GM12891 (cell line): ENCODE measurements around the gene CA12.
"Not testable (repeated sequence)": the region's sequence is repeated elsewhere in the genome, so short reads cannot be mapped to it uniquely, and the experiment has no call there.

ENCODE experiments used
- DNase-seq: peaks from one replicate; pipeline ENCODE4 v3.0.0; 2011; ENCODE audit warnings: low spot score; ENCODE audit not compliant: insufficient read length
- FAIRE-seq: peaks from 2 replicates; lab custom pipeline; 2011; peaks lifted over from hg19 to GRCh38; lab: Jason Lieb, UNC
- PAX5 ChIP-seq: IDR thresholded peaks from 2 replicates; pipeline ENCODE4 v1.6.1; 2011; ENCODE audit warnings: low read length, moderate library complexity, mild to moderate bottlenecking; ENCODE audit not compliant: insufficient read depth, severe bottlenecking
- POLR2A ChIP-seq: IDR thresholded peaks from 2 replicates; pipeline ENCODE4 v1.6.1; 2011; ENCODE audit warnings: low read depth, low read length, control low read depth
- POLR2AphosphoS5 ChIP-seq: IDR thresholded peaks from 2 replicates; pipeline ENCODE4 v1.6.1; 2011; ENCODE audit warnings: low read depth, low read length, control low read depth
- POU2F2 ChIP-seq: IDR thresholded peaks from 2 replicates; pipeline ENCODE4 v1.6.1; 2011; ENCODE audit warnings: low read depth, mild to moderate bottlenecking, control low read depth, low read length, moderate library complexity
- SPI1 ChIP-seq: IDR thresholded peaks from 2 replicates; pipeline ENCODE4 v1.6.1; 2011; ENCODE audit warnings: low read depth, low read length, control low read depth
- TAF1 ChIP-seq: IDR thresholded peaks from 2 replicates; pipeline ENCODE4 v1.6.1; 2011; ENCODE audit warnings: low read depth, low read length, control low read depth

CA12 gene

DNA sequence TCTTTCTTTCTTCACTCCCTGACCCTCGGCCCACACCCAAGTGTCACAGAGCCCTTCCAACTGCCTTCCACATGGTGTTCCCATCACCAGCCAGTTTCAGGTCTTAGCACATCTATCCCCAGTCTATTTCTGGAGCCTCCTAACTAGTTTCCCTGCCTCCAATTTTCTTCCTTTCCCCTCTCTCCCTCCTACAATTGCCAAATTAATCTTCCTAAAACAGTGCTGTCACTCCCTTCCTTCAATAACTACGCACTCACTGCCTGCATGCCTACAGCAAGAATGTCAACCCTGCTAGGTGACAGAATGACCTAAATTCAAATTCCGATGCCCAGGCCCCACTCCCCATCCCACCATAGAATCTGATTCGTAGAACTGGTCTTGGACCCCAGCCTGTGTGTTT is 36.1 kb upstream of the CA12 start:
- DNase-seq (no peak), FAIRE-seq (no peak)
- TF ChIP-seq PAX5 = no peak
- TF ChIP-seq TAF1 = no peak
- no peak for TF ChIP-seq POLR2AphosphoS5
- TF ChIP-seq POLR2A = no peak
- no peak for TF ChIP-seq SPI1

DNA sequence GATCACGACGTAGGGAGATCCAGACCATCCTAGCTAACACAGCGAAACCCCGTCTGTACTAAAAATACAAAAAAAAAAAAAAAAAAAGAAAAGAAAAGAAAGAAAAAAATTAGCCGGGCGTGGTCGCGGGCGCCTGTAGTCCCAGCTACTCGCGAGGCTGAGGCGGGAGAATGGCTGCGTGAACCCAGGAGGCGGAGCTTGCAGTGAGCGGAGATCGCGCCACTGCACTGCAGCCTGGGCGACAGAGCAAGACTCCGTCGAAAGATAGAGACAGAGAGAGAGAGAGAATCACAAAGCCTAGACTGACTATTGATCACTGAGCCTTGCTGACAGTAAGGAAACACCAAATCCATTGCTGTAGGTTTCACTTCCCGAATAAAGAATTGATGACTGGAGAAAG is 35.6 kb upstream of the CA12 start:
- not testable (repeated sequence) for FAIRE-seq, DNase-seq

DNA sequence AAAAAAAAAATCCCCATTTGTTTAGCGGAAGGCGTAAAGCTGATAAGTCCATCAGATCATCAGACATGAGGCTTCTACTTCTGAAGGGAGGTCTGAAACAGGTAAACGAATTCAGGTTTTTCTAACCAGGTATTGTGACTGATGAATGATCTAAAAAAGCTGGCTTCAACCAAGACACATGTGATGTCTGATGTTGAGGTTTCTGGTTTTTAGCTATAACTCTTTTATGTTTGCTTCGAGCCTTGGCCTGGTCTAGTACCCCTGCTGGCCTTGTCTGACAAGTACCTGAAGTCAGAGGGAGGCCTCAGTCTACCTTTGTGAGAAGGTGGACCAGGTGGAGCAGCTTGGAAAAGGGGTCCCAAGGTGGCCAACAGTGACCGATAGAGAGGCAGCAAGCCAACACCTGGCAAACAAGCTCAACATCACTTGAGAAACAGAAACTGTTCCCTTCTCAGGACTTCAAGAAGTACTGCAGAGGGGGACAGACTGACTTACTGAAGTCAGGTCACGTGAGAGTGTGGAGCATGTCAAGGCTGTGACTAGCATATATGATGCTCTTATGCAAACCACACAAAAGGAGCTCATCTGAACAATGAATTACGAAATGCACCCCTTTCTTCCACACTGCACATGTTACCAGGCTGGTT is 33.0 kb upstream of the CA12 start:
- no peak for DNase-seq
- no peak for FAIRE-seq
- no peak for TF ChIP-seq POLR2A
- no peak for TF ChIP-seq POLR2AphosphoS5
- TF ChIP-seq PAX5 = no peak
- no peak for TF ChIP-seq TAF1
- no peak for TF ChIP-seq POU2F2
- no peak for TF ChIP-seq SPI1

DNA sequence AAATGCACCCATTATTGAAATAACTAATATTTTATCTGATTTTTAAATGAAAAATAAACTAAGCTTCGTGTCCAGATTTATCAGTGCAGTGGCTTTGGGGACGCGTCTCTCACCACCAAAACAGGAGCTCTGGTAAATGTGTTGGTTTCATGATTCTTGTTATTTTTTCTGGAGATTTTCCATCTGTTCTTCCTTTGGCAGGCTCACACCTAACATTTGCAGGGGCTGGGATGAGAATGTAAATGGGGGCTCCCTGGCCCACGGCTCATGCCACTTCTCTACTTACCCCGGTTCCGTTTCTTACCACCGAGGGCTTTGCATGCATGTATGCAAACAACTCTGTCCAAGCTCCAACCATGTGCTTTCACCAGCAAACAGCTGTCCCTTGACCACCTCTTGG is 30.9 kb upstream of the CA12 start:
- TF ChIP-seq TAF1 (no peak), POLR2A (no peak), POLR2AphosphoS5 (no peak), SPI1 (no peak), PAX5 (no peak), POU2F2 (no peak)
- no peak for FAIRE-seq
- no peak for DNase-seq

DNA sequence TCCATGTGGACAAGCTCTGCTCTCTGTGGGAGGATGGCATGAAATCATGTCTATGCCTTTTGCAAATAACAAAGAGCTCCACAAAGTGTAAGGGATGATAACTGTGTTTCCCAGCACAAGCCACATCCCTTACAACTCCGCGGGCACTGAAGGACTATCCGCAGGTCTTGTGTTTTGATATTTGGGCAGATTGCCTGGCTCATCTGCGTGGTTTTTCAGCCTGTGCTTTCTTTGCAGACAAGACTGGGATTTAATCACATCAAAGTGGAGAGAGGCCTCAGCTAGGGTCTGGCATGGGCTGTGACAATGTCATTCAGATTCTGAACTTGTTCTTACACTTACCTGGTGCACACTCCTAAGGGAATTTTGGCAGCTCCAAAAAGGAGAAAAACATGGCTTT is 30.2 kb upstream of the CA12 start:
- DNase-seq (no peak), FAIRE-seq (no peak)
- TF ChIP-seq PAX5 = no peak
- no peak for TF ChIP-seq POU2F2
- TF ChIP-seq POLR2A = no peak
- no peak for TF ChIP-seq TAF1
- TF ChIP-seq SPI1 = no peak

GRCh38 chr15:63409179-63409578 is 27.5 kb upstream of the CA12 start:
- TF ChIP-seq POU2F2 (no peak), SPI1 (no peak), TAF1 (no peak), PAX5 (no peak), POLR2A (no peak), POLR2AphosphoS5 (no peak)
- DNase-seq (no peak), FAIRE-seq (no peak)

- TF ChIP-seq POLR2AphosphoS5 (no peak), POLR2A (no peak), SPI1 (no peak), PAX5 (no peak), TAF1 (no peak), POU2F2 (no peak)
- FAIRE-seq (no peak), DNase-seq (no peak)
Observed at GRCh38 chr15:63408524-63408923, 26.9 kb upstream of the CA12 start.

GRCh38 chr15:63407612-63408011 is 26.0 kb upstream of the CA12 start:
- TF ChIP-seq PAX5 = no peak
- DNase-seq (no peak), FAIRE-seq (no peak)

DNA sequence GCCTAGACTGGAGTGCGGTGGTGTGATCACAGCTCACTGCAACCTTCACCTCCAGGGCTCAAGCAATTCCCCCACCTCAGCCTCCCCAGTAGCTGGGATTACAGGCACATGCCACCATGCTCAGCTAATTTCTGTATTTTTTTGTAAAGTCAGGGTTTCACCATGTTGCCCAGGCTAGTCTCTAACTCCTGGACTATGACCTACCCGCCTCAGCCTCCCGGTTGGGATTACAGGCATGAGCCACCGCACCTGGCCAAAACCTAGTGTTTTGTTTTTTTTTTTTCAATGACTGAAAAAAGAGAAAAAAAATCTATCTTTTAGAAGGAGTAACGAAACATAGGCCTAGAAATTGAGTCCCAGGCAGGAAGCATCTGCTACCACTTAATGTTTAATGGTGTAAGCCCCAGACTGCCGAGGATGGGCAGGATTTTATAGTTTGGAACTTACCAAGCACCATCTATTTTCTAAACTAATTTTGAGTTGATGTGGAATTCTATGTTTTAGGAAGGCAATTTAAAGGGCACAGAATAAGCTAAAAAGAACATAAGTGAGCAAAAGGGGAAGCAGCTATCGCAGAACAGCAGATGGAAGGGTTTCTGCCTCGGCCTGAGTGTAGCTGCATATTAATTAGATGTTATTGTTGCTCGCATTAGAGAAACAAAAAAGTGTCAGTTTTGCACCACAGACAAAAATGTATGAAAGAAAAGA is 24.2 kb upstream of the CA12 start:
- no peak for TF ChIP-seq TAF1
- TF ChIP-seq POLR2AphosphoS5 = no peak
- no peak for TF ChIP-seq POLR2A
- no peak for TF ChIP-seq PAX5
- TF ChIP-seq SPI1 = no peak
- no peak for TF ChIP-seq POU2F2
- no peak for DNase-seq
- FAIRE-seq = no peak

GRCh38 chr15:63405159-63405558 is 23.5 kb upstream of the CA12 start:
- TF ChIP-seq POLR2AphosphoS5 (no peak), TAF1 (no peak), POU2F2 (no peak), SPI1 (no peak), PAX5 (no peak), POLR2A (no peak)
- DNase-seq = no peak
- no peak for FAIRE-seq
